GM21737 (cell line): ENCODE data around the gene VENTX.

ENCODE experiments used
- ATAC-seq: cut with Tn5 transposase; IDR thresholded peaks from one replicate; pipeline ENCODE4 v1.9.1; 2021; ENCODE audit warnings: mild to moderate bottlenecking, moderate library complexity; ENCODE audit not compliant: unreplicated experiment

Gene VENTX

GRCh38 chr10:133270773-133271297 lies 33.2 kb downstream of the VENTX start:
- no peak for ATAC-seq

- ATAC-seq: no peak
These were observed 34.1 kb downstream of the VENTX start for GRCh38 chr10:133271521-133272300.

DNA sequence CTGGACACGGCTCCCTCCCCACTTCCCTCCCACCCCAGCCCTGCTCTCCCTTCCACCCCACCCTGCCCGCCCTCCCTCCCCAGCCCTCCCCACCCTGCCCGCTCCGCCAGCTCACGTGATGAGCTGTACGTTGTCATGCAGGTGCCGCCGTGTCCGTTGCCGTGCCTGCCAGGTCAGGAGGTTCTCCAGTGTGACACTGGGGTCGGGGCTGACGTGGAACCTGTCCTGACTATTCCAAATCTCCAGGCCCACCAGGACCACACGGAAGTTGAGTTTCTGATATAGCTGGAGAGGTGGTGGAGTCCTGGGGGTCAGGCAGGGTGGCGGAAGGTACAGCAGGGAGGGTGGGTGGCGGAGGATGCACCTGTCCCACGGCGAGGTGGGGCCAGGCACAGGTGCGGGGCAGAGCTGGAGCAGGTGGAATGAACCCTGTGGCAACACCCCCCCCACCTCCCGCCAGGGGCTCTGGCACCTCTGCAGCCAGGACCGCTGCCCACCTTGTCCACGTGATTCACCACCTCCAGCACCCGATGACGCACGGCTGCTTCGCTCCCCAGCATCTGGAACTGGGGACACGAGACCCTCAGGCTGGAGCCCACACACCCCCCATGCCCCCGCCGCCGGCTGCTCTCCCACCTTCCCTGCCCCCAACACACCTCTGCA lies 34.8 kb downstream of the VENTX start:
- ATAC-seq: no peak

- ATAC-seq: no peak
These were observed 35.3 kb downstream of the VENTX start for GRCh38 chr10:133272964-133273420.

- ATAC-seq: no peak
These were observed 36.0 kb downstream of the VENTX start for GRCh38 chr10:133273534-133274143.

GRCh38 chr10:133274751-133275683 lies 37.4 kb downstream of the VENTX start:
- ATAC-seq: peak; percentile 48

DNA sequence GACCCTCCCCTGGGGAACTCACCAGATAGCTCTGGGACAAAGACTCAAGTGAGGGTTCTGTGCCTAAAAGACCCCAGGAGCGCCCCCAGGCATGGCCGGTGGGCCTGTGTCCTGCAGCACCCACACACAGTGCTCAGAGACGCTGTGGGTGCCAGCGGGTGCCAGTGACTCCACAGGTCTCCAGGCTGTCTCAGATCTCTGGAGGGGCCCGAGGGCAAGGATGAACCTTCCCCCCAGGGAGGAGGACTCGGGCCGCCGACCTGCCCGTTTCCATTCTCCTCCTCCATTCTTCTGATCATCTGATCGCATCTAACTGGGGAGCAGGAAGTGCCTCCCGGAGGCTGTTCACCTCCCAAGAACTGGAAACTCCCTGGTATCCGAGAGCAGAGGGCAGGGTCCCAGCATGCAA lies 38.0 kb downstream of the VENTX start:
- ATAC-seq: no peak

DNA sequence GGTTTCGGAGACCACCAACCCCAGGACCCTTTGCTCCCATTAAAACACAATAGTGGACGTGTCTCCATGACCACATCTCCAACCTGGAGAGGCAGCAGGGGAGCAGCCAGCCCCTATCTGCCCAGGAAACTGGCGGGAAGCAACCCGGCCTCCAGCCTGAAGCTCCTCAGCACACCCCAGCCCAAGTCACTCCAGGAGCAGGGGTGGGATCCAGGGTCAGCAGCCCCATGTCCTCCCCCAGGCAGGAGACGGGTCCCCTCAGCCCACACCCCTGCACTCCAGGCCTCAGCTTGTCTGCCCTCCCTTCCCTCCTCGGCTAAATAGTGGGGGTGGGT lies 38.4 kb downstream of the VENTX start:
- no peak for ATAC-seq

- peak; percentile 39 for ATAC-seq
These were observed 39.0 kb downstream of the VENTX start, which contains the start of gene ADAM8 for GRCh38 chr10:133276435-133277201. Gene ADAM8, minus strand, starts transcription at chr10:133276868. Its CDS starts 51 bp downstream, at chr10:133276817.

- ATAC-seq: no peak
These were observed 39.8 kb downstream of the VENTX start for GRCh38 chr10:133277277-133277992.

- no peak for ATAC-seq
These were observed 40.4 kb downstream of the VENTX start for GRCh38 chr10:133277993-133278576.

GRCh38 chr10:133278577-133279265 lies 41.1 kb downstream of the VENTX start:
- ATAC-seq: peak; percentile 33

DNA sequence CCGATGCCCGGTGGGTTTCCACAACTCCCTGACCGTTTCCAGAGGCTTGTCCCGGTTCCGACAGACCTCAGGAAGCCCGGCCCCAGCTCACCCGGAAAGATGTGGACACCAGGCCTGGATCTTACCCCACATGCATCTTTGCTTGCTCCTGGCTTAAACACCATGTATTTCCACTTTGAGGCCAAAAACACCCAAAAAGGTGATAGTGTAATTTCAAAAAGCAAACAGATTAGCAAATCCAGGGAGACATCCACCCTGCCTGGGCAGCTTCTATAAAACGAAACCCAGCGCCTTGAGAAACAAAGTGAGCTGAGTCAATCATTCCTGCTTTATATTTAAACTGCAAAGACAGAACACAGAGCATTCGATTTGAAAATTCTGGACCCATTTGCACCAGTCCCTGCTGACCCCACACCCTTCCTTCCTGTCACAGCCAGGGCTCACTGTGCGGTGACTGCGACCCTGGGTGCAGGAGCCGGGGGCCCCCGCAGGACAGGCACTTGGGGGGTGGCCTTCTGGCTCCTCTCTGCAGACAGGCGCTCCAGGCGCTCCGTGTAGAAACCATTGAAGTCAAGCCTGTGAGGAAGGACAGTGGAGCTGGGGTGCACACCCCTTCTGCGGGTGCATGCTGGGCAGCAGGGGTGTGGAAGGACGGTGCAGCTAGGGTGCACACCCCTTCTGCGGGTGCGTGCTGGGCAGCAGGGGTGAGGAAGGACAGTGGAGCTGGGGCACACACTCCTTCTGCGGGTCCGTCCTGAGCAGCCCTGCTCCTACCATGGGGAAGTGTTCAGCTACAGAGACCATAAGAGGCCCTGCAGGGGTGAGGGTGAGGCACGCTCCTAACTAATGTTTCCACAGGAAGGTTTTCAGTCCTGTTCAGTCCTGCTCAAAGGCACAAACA lies 41.9 kb downstream of the VENTX start:
- no peak for ATAC-seq

DNA sequence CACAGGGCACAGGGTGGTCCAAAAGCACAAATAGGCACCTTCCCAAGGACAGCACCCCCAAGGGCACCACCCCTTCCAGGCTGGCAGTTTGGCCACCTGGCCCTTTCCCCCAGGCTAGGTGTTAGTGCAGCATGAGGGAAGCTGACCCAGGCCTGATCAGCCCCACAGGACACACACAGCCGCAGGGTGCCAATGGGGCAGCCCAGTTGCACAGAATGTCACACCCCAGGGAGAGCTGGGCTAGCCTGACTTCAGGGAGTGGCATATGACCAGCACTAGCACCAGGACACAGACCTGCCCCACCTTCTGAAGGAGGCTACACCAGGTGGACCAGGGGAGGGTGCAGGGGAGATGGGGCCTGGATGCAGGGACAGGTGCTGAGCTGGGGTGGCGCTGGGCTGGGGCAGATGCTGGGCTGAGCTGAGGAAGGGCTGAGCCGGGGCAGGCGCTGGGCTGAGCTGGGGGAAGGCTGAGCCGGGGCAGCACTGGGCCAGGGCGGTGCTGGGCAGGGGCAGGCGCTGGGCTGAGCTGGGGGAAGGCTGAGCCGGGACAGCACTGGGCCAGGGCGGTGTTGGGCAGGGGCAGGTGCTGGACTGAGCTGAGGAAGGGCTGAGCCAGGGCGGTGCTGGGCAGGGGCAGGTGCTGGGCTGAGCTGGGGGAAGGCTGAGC lies 42.9 kb downstream of the VENTX start:
- no peak for ATAC-seq

GRCh38 chr10:133281084-133281483 lies 43.4 kb downstream of the VENTX start:
- no peak for ATAC-seq

DNA sequence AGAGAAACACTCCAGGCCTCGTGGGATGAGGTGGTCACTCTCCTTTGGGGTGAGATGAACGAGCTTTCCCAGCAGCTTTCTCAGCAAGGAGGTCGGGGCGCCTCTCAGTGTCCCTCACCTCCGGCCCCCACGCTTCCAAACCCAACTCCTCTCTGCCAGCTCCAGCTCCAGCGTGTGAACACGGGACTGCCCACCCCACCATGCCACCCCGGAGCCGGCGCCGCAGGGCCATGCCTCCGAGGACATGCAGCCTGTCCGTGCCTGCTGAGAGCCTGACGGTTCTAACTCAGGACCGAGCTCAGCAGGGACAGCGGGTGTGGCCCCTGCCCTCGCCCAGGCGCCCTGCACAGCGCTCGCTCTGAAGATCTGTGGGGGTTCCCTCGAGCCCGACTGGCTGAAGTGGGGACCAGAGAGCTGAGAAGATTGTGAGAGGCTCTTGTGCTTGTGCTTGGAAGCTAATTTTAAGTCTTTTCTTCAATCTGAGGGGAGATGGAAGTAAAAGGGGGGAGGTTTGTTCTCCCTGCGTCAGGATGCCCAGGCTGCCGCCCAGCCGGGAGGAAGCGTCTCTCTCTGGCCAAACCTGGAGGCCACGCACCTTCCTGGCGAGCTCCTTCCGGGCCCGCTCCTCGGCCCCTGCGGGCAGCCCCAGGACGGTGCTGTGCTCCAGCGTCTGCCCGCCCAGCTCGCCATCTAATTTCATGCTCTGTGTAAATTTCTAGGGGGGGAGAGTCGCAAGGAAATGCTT lies 44.1 kb downstream of the VENTX start:
- no peak for ATAC-seq
